Measurements from ENCODE around the gene WNT9A.

WNT9A gene

GRCh38 chr1:227929751-227930472 lies 17.8 kb downstream of the WNT9A start:
- no peak for DNase-seq (ENCODE audit: low read depth in 1 of 2, low spot score in 1 of 2)
- Histone ChIP-seq H3K4me3 (replicated peaks; ENCODE audit: insufficient read depth, low read length) (no peak overlapping the region), H3K27me3 (ENCODE audit: insufficient read depth, poor library complexity, severe bottlenecking) (no peaks in the 10 kb centered on the region), H3K27ac (replicated peaks) (no peak overlapping the region)
- TF ChIP-seq REST (IDR thresholded peaks at IDR 0.05; ENCODE audit: insufficient replicate concordance, low read depth) = no peak
- TF ChIP-seq POLR2AphosphoS5 (IDR thresholded peaks at IDR 0.05; ENCODE audit: low read depth) = no peak
- TF ChIP-seq CTCF (IDR thresholded peaks at IDR 0.05; ENCODE audit: insufficient read depth, low read length) = no peak

- Histone ChIP-seq H3K27ac (replicated peaks) (no peak overlapping the region), H3K4me3 (replicated peaks; ENCODE audit: insufficient read depth, low read length) (no peak overlapping the region), H3K27me3 (ENCODE audit: insufficient read depth, poor library complexity, severe bottlenecking) (no peaks in the 10 kb centered on the region)
- no peak for TF ChIP-seq POLR2AphosphoS5 (IDR thresholded peaks at IDR 0.05; ENCODE audit: low read depth)
- TF ChIP-seq REST (IDR thresholded peaks at IDR 0.05; ENCODE audit: insufficient replicate concordance, low read depth) = no peak
- TF ChIP-seq CTCF (IDR thresholded peaks at IDR 0.05; ENCODE audit: insufficient read depth, low read length) = no peak
- no peak for TF ChIP-seq SPI1 (IDR thresholded peaks at IDR 0.05; ENCODE audit: borderline replicate concordance, low read depth)
- TF ChIP-seq GABPA (IDR thresholded peaks at IDR 0.05; ENCODE audit: low read depth) = no peak
- DNase-seq (ENCODE audit: low read depth in 1 of 2, low spot score in 1 of 2) = no peak
These were observed 18.8 kb downstream of the WNT9A start for GRCh38 chr1:227928811-227929375.

- TF ChIP-seq REST (IDR thresholded peaks at IDR 0.05; ENCODE audit: insufficient replicate concordance, low read depth) (no peak), POLR2AphosphoS5 (IDR thresholded peaks at IDR 0.05; ENCODE audit: low read depth) (no peak), SPI1 (IDR thresholded peaks at IDR 0.05; ENCODE audit: borderline replicate concordance, low read depth) (no peak), GABPA (IDR thresholded peaks at IDR 0.05; ENCODE audit: low read depth) (no peak), CTCF (IDR thresholded peaks at IDR 0.05; ENCODE audit: insufficient read depth, low read length) (no peak)
- Histone ChIP-seq H3K27ac (replicated peaks) (no peak overlapping the region), H3K27me3 (ENCODE audit: insufficient read depth, poor library complexity, severe bottlenecking) (no peaks in the 10 kb centered on the region)
These were observed 19.6 kb downstream of the WNT9A start for GRCh38 chr1:227927971-227928741.

More at GRCh38 chr1:227927971-227928741, 19.6 kb downstream of the WNT9A start:
- no peak overlapping the region for H3K4me3 ChIP-seq (replicated peaks; ENCODE audit: insufficient read depth, low read length)
- no peak for DNase-seq (ENCODE audit: low read depth in 1 of 2, low spot score in 1 of 2)
